Prostate gland (tissue), 2 donors: Measurements from ENCODE around the gene CCDC30. TPM values are rescaled to one million over a fixed set of nuclear protein-coding genes. Genes with fewer than 3 reads are reported as not detected.
"Not testable (repeated sequence)": the region's sequence is repeated elsewhere in the genome, so short reads cannot be mapped to it uniquely, and the experiment has no call there.

Source experiments
- DNase-seq: peaks from one replicate; pipeline ENCODE4 v3.0.0-alpha.2; 2019; ENCODE audit warnings: low spot score
- H3K27ac ChIP-seq, 2 donors: fragments of 200-600 bp; sonication (generic); 2 replicates each; pipeline ENCODE4 v1.5.1; 2017 to 2019
- H3K27me3 ChIP-seq: fragments of 200-600 bp; sonication (generic); replicated peaks from 2 replicates; pipeline ENCODE4 v1.5.1; 2019; ENCODE audit not compliant: insufficient read depth
- H3K36me3 ChIP-seq, 2 donors: fragments of 200-600 bp; sonication (generic); 1 replicate in 1 of 2; 2 replicates in 1 of 2; pipeline versions ENCODE4 v1.5.1 to v1.8.1; 2017 to 2019
- H3K4me1 ChIP-seq: fragments of 200-600 bp; sonication (generic); replicated peaks from 2 replicates; pipeline ENCODE4 v1.5.1; 2019
- H3K4me3 ChIP-seq, 2 donors: fragments of 200-600 bp; sonication (generic); 2 replicates each; pipeline ENCODE4 v1.5.1; 2017 to 2019
- H3K9me3 ChIP-seq: fragments of 200-600 bp; sonication (generic); 2 replicates; pipeline ENCODE4 v1.5.1; 2017
- POLR2A ChIP-seq: fragments of 450-650 bp; IDR thresholded peaks from one replicate; pipeline ENCODE4 v1.6.1; 2016; ENCODE audit warnings: antibody characterized with exemption, mild to moderate bottlenecking
- POLR2AphosphoS5 ChIP-seq: sonication (generic); formaldehyde crosslinking; IDR thresholded peaks from one replicate; pipeline ENCODE4 v1.6.1; 2017; ENCODE audit warnings: antibody characterized with exemption
- WGBS: methylation state at CpG from one replicate; pipeline ENCODE4 v1.1.5; 2018; 5-methylcytosine and 5-hydroxymethylcytosine counted together
- intact Hi-C: fragments of 100-400 bp; cut with DNase I; formaldehyde crosslinking; loops from one replicate; pipeline ENCODE4 v1.14.2; 2022
- total RNA-seq, 2 donors: library from RNA; depleted of rRNA; stranded (reverse); fragments of >200 nt; gene quantifications; one replicate each; pipeline ENCODE4 v1.1.0, GENCODE V29; 2016
- TF ChIP-seq, protein P1 (sequence below), 4 experiments: fragments of 200-600 bp in 2 of 4; fragments of 450-650 bp in 2 of 4; sonication (generic) in 2 of 4; IDR thresholded peaks; 1 replicate in 3 of 4; 2 replicates in 1 of 4; pipeline ENCODE4 v1.5.1; 2016 to 2019; ENCODE audit warnings: antibody characterized with exemption in 4 of 4, mild to moderate bottlenecking in 2 of 4, moderate library complexity in 2 of 4

CCDC30 gene
- total RNA-seq, 2 donors from 2014 or later, result 1.8 to 6.2 TPM

GRCh38 chr1:42680921-42681683, 218.0 kb downstream of the CCDC30 start:
- intact Hi-C loops, result loop anchor here (10.0 kb wide), 1 partner anchor 164 kb away; the partner anchor contains the start of gene ZNF691

GRCh38 chr1:42681741-42682483, 218.8 kb downstream of the CCDC30 start, which contains the start of gene YBX1:
Gene YBX1 (plus strand): TSS chr1:42682418. CDS start chr1:42682566, 148 bp downstream.
- peak; percentile 99 for DNase-seq
- peak within 1 kb of the TSS; percentile 84 to 89 for H3K4me3 ChIP-seq
- no peaks in the 10 kb centered on the region for H3K27me3 ChIP-seq
- no peaks in the 10 kb centered on the region for H3K36me3 ChIP-seq
- WGBS, result 0% methylated on average over 51 of the region's 54 CpGs
- no peaks in the 10 kb centered on the region for H3K9me3 ChIP-seq
- H3K4me1 ChIP-seq, result peaks cover 8% of the 10 kb centered on the region
- intact Hi-C loops, result loop anchor here (2.0 to 10.0 kb wide), 3 partner anchors 23 to 163 kb away; partner anchors contain the start of genes C1orf50, P3H1, PPIH and ZNF691
- H3K27ac ChIP-seq, result peak within 1 kb of the TSS; percentile 75 to 94
- no peak for TF ChIP-seq POLR2A
- TF ChIP-seq POLR2AphosphoS5, result peak; percentile 97
- TF ChIP-seq, protein P1, sequence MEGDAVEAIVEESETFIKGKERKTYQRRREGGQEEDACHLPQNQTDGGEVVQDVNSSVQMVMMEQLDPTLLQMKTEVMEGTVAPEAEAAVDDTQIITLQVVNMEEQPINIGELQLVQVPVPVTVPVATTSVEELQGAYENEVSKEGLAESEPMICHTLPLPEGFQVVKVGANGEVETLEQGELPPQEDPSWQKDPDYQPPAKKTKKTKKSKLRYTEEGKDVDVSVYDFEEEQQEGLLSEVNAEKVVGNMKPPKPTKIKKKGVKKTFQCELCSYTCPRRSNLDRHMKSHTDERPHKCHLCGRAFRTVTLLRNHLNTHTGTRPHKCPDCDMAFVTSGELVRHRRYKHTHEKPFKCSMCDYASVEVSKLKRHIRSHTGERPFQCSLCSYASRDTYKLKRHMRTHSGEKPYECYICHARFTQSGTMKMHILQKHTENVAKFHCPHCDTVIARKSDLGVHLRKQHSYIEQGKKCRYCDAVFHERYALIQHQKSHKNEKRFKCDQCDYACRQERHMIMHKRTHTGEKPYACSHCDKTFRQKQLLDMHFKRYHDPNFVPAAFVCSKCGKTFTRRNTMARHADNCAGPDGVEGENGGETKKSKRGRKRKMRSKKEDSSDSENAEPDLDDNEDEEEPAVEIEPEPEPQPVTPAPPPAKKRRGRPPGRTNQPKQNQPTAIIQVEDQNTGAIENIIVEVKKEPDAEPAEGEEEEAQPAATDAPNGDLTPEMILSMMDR (IDR thresholded peaks at IDR 0.05), result peak in 1 of 4 experiments; percentile 2

More at GRCh38 chr1:42680921-42681683, 218.0 kb downstream of the CCDC30 start:
- Histone ChIP-seq H3K9me3 (no peaks in the 10 kb centered on the region), H3K4me3 (peak overlapping the region; percentile 84 to 89), H3K27me3 (no peaks in the 10 kb centered on the region), H3K27ac (peak overlapping the region; percentile 75 to 94), H3K36me3 (no peaks in the 10 kb centered on the region), H3K4me1 (peaks cover 8% of the 10 kb centered on the region)
- TF ChIP-seq, protein P1 (IDR thresholded peaks at IDR 0.05), result peak in 1 of 4 experiments; percentile 10
- no peak for TF ChIP-seq POLR2A
- WGBS, result 4% methylated on average over 18 of the region's 18 CpGs
- no peak for DNase-seq

- not testable (repeated sequence) for H3K9me3 ChIP-seq, H3K4me1 ChIP-seq, H3K36me3 ChIP-seq, H3K27me3 ChIP-seq, DNase-seq
- H3K27ac ChIP-seq, result peak overlapping the region; percentile 75 to 94
- peak overlapping the region; percentile 84 to 89 for H3K4me3 ChIP-seq
- 0% methylated on average over 1 of the region's 33 CpGs for WGBS
- intact Hi-C loops, result loop anchor here (2.0 to 10.0 kb wide), 3 partner anchors 24 to 162 kb away; partner anchors contain the start of genes C1orf50, P3H1, PPIH and ZNF691
Observed at GRCh38 chr1:42682484-42682738, 219.3 kb downstream of the CCDC30 start.

GRCh38 chr1:42682739-42683531, 219.8 kb downstream of the CCDC30 start:
- peak; percentile 58 for DNase-seq
- intact Hi-C loops, result loop anchor here (2.0 to 10.0 kb wide), 3 partner anchors 24 to 162 kb away; partner anchors contain the start of genes C1orf50, P3H1, PPIH and ZNF691
- peaks cover 8% of the 10 kb centered on the region for H3K4me1 ChIP-seq

More at GRCh38 chr1:42682739-42683531, 219.8 kb downstream of the CCDC30 start:
- H3K4me3 ChIP-seq, result peak overlapping the region; percentile 84 to 89
- under 1% methylated on average over 43 of the region's 103 CpGs for WGBS
- TF ChIP-seq, protein P1 (IDR thresholded peaks at IDR 0.05), result no peak
- TF ChIP-seq POLR2AphosphoS5 (no peak), POLR2A (peak; percentile 28)
- no peaks in the 10 kb centered on the region for H3K27me3 ChIP-seq
- H3K27ac ChIP-seq, result peak overlapping the region; percentile 75 to 94
- no peaks in the 10 kb centered on the region for H3K36me3 ChIP-seq
- H3K9me3 ChIP-seq, result no peaks in the 10 kb centered on the region
